HG02884 (cell line): ENCODE data around the gene COMMD7.
"Not testable (repeated sequence)": the region's sequence is repeated elsewhere in the genome, so short reads cannot be mapped to it uniquely, and the experiment has no call there.

ENCODE experiments used
- ATAC-seq: cut with Tn5 transposase; IDR thresholded peaks from one replicate; pipeline ENCODE4 v1.9.1; 2021; ENCODE audit warnings: mild to moderate bottlenecking, moderate library complexity; ENCODE audit not compliant: unreplicated experiment

The COMMD7 gene

DNA sequence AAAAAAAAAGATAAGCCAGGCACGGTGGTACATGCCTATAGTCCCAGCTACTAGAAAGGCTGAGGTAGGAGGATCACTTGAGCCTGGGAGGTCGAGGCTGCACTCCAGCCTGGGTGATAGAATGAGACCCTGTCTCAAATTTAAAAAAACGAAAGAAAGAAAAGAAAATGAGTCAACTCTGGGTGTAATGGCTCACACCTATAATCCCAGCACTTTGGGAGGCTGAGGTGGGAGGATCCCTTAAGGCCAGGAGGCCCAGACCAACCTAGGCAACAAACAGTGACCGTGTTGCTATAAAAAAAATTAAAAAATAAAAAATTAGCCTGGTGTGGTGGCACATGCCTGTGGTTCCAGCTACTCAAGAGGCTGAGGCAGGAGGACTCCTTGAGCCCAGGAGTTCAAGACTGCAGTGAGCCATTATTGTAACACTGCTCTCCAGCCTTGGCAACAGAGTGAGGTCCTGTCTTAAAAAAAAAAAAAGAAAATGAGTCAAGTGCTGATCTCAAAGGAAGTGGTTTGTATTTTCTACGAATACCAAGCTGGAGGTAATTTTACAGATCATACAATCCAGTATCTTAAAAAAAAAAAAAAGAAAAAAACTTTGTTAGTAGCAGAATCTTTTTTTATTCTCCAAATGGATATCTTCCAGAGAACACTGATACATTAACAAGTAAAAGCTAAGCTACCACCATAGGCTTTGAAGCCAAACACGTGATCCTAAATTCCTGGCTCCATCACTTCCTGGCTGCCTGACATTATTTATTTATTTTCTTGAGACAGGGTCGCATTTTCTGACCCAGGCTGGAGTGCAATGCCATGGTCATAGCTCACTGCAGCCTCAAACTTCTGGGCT, 5.7 kb downstream of the COMMD7 start:
- ATAC-seq = no peak

GRCh38 chr20:32731882-32732266, 11.4 kb downstream of the COMMD7 start:
- ATAC-seq = no peak

GRCh38 chr20:32729334-32729733, 13.9 kb downstream of the COMMD7 start:
- not testable (repeated sequence) for ATAC-seq

DNA sequence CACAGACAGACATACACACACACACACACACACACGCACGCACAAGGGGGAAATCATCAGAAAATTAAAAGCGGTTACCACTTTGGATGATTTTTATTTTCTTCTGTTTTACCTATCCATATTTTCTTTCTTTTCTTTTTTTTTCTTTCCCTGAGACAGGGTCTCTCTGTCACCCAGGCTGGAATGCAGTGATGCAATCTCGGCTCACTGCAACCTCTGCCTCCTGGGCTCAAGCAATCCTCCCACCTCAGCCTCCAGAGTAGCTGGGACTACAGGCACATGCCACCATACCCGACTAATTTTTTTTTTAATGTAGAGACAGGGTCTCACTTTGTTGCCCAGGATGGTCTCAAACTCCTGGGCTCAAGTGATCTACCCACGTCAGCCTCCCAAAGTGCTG, 14.8 kb downstream of the COMMD7 start:
- ATAC-seq = not testable (repeated sequence)

GRCh38 chr20:32727683-32728082, 15.6 kb downstream of the COMMD7 start:
- no peak for ATAC-seq

DNA sequence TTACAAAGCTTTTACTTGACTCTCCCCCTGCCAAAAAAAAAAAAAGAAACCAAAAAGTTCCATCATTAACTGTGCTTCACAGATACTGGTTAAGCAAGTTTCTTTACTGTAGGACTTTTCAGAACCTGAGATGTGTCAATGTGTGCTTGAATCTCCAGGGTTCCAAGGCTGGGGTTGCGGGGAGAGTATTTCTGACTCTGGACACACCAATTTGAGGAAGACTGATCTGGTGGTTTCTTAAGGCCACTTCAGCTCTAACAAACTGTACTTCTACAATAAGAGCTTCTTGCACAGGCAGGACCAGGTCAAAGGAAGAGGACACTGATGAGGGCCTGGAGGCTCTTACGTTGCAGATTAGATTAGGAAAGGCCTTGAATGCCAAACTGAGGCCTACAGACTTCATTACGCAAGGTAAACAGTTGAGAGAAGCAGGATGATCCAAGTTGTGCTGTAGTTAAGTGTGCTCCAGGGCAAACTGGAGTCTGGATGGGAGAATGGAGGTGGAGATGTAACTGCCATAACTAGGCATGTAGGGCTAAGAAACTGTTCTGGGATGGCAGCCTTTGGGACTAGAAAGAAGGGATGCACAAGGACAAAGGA, 24.4 kb downstream of the COMMD7 start:
- no peak for ATAC-seq

DNA sequence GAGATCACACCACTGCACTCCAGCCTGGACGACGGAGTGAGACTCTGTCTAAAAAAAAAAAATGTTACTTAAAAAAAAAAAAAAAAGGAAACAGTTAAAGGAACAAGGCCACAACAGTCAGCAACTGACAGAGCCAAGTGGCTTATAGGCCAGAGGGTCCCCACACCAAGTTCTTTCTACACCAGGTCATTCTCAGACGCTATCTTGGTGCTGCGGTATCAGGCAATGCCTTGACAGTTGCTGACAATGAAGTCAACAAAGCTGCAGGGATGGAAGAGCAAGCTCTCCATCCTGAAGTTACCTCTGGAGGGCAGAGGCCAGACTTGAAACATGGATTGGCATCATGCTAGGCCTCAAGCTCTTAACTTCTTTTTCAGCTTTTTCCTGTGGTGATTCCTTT, 31.9 kb downstream of the COMMD7 start:
- no peak for ATAC-seq

- no peak for ATAC-seq
Observed at GRCh38 chr20:32709632-32710121, 33.6 kb downstream of the COMMD7 start.

- ATAC-seq = not testable (repeated sequence)
Observed at GRCh38 chr20:32709029-32709631, 34.1 kb downstream of the COMMD7 start.

DNA sequence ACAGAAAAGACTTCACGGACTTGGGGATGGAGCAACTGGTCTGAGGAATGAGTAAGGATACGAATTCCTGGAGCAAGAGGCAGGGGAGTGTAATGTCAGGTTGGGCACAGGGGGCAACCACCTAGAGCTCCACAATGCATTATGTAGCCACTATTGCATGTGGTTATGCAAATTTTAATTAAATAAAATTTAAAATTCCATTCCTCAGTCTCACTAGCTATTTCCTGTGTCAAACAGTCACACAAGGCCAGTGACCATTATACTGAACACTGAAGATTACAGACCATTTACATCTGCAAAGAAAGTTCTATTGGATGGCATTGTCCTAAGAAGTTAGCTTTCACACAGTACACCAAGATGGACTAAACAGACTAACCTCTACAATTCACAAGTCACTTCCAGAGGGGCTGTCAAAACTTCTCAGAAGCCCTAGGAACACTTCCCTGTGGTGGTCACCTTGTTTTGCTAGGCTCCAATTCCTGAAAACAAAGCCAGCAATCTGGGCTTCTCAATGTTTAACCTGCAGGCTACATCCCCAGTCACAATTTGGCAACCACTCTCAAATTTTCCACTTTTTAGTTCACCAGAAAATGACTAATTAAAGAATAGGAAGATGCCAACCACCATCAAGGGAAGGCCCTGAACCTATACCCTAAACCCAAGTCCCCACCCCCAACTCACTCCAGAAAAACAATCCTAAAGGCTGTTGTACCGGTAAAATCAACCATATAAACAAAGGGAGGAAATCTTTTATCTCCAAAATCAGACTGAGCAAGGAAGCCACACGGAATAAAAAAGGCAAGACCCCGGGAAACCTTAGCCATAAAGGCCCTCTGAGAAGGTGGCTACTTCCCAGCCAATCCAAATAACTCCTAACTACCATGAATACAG, 35.3 kb downstream of the COMMD7 start:
- ATAC-seq = no peak

DNA sequence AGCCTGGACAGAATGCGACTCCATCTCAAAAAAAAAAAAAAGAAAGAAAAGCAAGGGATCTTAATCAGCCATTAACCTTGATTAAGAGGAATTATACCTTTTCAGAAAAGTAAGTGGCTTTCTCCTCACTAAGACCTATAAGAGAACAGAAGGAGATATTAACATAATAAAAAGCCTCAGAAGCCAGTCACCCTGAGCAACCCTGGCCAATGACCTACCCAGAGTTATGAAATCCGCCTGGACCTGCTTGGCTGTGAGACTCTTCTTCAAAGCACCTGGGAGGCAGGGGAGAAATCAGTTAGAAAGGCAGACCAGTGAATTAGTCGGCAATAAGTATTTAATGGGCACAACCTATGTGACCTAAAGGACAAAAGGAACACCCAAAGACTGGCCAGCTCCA, 36.8 kb downstream of the COMMD7 start:
- no peak for ATAC-seq

- no peak for ATAC-seq
Observed at GRCh38 chr20:32702706-32703425, 40.4 kb downstream of the COMMD7 start.

DNA sequence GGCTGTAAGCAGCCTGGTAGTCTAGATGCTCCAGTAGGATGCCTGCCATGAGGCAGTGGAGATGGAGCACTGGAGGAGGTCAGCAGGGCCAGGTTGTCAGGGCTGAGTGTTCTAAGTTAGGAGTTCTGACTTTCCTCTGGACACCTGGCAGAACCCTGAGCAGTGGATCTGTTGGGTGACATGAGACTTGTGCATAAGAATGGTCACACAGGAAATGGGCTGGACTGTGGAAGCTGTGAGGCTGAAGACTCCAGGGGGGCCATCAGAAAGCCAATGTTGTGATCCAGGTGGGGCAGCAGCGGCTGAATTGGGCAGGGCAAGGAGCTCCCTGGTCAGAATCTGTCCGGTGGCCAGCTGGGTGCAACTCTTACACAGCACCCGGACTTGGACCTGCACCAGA, 45.7 kb downstream of the COMMD7 start:
- ATAC-seq = no peak

DNA sequence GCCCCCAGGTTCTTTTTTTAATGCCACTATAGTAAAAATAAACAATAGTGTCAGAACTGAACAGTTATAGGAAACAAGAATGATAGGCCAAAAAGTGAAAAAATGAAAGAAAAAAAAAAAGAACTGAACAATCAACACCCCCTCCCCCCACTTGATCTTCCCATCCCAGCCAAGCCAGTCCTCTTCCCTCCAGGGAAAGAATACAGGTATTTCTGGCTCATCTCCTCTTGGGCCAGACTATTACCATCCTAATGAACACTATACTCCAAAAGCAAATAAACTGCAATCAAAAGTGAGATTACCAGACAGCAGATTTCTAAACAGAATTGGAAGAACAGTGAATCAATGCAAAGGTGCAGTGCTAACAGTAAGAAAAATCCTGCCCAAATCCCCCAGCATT, 48.2 kb downstream of the COMMD7 start:
- ATAC-seq = no peak

- not testable (repeated sequence) for ATAC-seq
Observed at GRCh38 chr20:32688966-32689365, 54.3 kb downstream of the COMMD7 start.

- ATAC-seq = no peak
Observed at GRCh38 chr20:32687180-32687532, 56.1 kb downstream of the COMMD7 start.

GRCh38 chr20:32686530-32687179, 56.6 kb downstream of the COMMD7 start:
- no peak for ATAC-seq

GRCh38 chr20:32685541-32686529, 57.4 kb downstream of the COMMD7 start:
- no peak for ATAC-seq
